ENCODE results near the gene UAP1L1. TPM values are rescaled to one million over a fixed set of nuclear protein-coding genes. Genes with fewer than 3 reads are reported as not detected.

The UAP1L1 gene
- polyA plus RNA-seq, 1 donor (not counting 4 experiments of a cell fraction or from before 2014, with no cell fraction given): 2.7 TPM

DNA sequence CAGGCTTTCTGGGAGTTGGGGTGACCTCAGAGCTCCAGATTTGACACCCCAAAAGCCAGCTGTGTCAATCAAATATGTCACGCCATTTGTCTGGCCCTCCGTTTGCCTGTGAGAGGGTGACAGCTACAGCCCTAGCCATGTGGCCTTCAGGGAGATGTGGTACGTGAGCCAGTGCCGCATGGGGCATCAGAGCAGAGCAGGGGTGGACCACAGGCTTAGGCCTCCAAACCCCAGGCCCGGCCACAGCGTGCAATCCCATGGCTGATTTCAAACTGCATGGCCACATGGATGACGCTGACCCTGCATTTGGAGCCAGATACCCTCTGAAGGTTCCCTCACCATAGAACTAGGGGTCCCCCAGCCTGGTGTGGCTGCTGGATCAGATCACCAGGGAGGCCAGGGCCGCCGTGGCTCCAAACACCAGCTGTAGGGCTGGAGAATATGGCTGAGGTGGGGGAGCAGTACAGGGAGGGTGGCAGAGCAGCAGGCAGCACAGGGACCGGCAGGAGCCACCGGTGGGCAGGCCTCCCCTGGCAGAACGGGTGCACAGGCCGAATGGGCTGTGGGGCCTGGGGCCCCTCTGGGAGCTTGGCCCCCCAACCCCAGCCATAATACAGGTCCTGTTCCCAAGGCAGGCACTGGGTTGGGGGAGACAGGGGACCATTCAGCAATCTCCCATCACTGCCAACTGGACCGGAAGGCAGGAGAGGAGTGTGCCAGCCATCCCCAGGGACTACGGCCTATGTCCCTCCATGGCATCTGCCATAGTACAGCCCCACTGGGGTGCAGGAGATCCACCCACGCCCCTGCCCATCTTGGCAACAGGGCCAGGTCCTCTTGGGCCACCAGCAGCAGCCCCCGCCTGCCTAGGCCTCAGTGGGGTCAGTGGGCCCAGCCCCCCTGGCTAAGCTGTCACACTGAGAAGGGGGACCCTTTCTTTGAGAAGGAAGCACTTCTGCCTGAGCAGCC, 8.5 kb upstream of the UAP1L1 start:
- dilution Hi-C loops (cut with MboI; ENCODE audit: extremely low pct_ligation_motif_present, low sequenced_read_pairs): no loop called here
- no peak for FAIRE-seq

DNA sequence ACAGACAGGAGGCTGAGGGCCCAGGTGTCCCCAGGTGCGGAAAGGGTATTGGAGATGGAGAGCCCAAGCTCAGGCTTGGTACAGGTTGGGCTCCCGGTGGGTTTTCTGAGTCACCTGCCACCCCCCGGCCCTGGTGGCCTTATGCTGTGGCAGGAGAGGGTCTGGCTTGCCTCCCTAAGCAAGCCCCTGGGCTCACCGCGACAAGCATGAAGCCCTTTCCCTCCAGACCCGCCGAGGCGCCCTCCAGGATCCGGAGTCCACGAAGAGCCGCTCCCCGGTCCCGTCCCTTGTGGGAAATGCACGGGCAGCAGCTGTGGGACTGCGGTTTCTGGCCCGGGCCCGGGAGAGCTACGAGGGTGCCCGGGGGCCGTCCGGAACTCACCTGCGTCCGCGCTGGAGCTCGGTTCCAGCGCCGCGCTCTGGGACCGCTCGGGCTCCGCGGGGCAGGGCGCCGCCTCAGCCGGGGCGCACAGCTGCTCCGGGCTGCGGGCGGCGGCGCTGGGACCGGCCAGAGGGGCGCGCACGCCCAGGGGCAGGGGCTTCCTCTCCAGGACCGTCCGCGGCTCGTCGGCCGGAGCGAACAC, 7.7 kb upstream of the UAP1L1 start:
- TF ChIP-seq, protein P1, sequence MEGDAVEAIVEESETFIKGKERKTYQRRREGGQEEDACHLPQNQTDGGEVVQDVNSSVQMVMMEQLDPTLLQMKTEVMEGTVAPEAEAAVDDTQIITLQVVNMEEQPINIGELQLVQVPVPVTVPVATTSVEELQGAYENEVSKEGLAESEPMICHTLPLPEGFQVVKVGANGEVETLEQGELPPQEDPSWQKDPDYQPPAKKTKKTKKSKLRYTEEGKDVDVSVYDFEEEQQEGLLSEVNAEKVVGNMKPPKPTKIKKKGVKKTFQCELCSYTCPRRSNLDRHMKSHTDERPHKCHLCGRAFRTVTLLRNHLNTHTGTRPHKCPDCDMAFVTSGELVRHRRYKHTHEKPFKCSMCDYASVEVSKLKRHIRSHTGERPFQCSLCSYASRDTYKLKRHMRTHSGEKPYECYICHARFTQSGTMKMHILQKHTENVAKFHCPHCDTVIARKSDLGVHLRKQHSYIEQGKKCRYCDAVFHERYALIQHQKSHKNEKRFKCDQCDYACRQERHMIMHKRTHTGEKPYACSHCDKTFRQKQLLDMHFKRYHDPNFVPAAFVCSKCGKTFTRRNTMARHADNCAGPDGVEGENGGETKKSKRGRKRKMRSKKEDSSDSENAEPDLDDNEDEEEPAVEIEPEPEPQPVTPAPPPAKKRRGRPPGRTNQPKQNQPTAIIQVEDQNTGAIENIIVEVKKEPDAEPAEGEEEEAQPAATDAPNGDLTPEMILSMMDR (optimal IDR thresholded peaks at IDR 0.05 in 1 of 3, IDR thresholded peaks at IDR 0.05 in 1 of 3, conservative IDR thresholded peaks at IDR 0.05 in 1 of 3; ENCODE audit: extremely low read depth in 1 of 3, insufficient read depth in 2 of 3, low read length in 3 of 3): no peak
- TF ChIP-seq EZH2 (IDR thresholded peaks at IDR 0.05; ENCODE audit: low read length): no peak
- Histone ChIP-seq H3K4me3 (ENCODE audit: control insufficient read depth in 2 of 3, extremely low read depth in 1 of 3, insufficient read depth in 2 of 3, low read depth in 1 of 3, low read length in 3 of 3) (peak overlapping the region in 2 of 3 experiments; percentile 17 to 32), H3K4me1 (ENCODE audit: control insufficient read depth, extremely low read depth, insufficient read depth, low read length) (peaks cover 10% of the 10 kb centered on the region), H3K9me3 (ENCODE audit: control insufficient read depth, low read depth, low read length) (no peaks in the 10 kb centered on the region), H3K9me1 (ENCODE audit: control insufficient read depth, extremely low read depth, insufficient read depth, low read length) (no peaks in the 10 kb centered on the region), H4K20me1 (ENCODE audit: control insufficient read depth, extremely low read depth, insufficient read depth, low read length) (no peaks in the 10 kb centered on the region), H2AFZ (ENCODE audit: control insufficient read depth, low read length) (no peak overlapping the region), H3K4me2 (ENCODE audit: control insufficient read depth, extremely low read depth, insufficient read depth, low read depth, low read length) (peak overlapping the region; percentile 70), H3K27me3 (ENCODE audit: control insufficient read depth, extremely low read depth, insufficient read depth, low read length) (no peaks in the 10 kb centered on the region), H3K79me2 (ENCODE audit: control insufficient read depth, insufficient read depth, low read length) (no peaks in the 10 kb centered on the region), H3K9ac (ENCODE audit: control insufficient read depth, extremely low read depth, insufficient read depth, low read length) (no peak overlapping the region), H3K27ac (ENCODE audit: control insufficient read depth, insufficient read depth, low read length) (no peak overlapping the region), H3K36me3 (ENCODE audit: control insufficient read depth in 2 of 2, extremely low read depth in 1 of 2, insufficient read depth in 2 of 2, low read length in 2 of 2) (no peaks in the 10 kb centered on the region)
- dilution Hi-C loops (cut with MboI; ENCODE audit: extremely low pct_ligation_motif_present, low sequenced_read_pairs): no loop called here
- DNase-seq (ENCODE audit: low read depth, low spot score) (no peak), FAIRE-seq (no peak)

More for the DNA sequence above, 8.5 kb upstream of the UAP1L1 start:
- Histone ChIP-seq H3K27ac (ENCODE audit: control insufficient read depth, insufficient read depth, low read length) (no peak overlapping the region), H3K27me3 (ENCODE audit: control insufficient read depth, extremely low read depth, insufficient read depth, low read length) (no peaks in the 10 kb centered on the region), H2AFZ (ENCODE audit: control insufficient read depth, low read length) (no peak overlapping the region), H3K36me3 (ENCODE audit: control insufficient read depth in 2 of 2, extremely low read depth in 1 of 2, insufficient read depth in 2 of 2, low read length in 2 of 2) (no peaks in the 10 kb centered on the region), H3K4me2 (ENCODE audit: control insufficient read depth, extremely low read depth, insufficient read depth, low read depth, low read length) (peak overlapping the region; percentile 70), H3K9ac (ENCODE audit: control insufficient read depth, extremely low read depth, insufficient read depth, low read length) (no peak overlapping the region), H3K9me3 (ENCODE audit: control insufficient read depth, low read depth, low read length) (no peaks in the 10 kb centered on the region), H4K20me1 (ENCODE audit: control insufficient read depth, extremely low read depth, insufficient read depth, low read length) (no peaks in the 10 kb centered on the region), H3K9me1 (ENCODE audit: control insufficient read depth, extremely low read depth, insufficient read depth, low read length) (no peaks in the 10 kb centered on the region), H3K4me1 (ENCODE audit: control insufficient read depth, extremely low read depth, insufficient read depth, low read length) (peaks cover 10% of the 10 kb centered on the region), H3K4me3 (ENCODE audit: control insufficient read depth in 2 of 3, extremely low read depth in 1 of 3, insufficient read depth in 2 of 3, low read depth in 1 of 3, low read length in 3 of 3) (no peak overlapping the region), H3K79me2 (ENCODE audit: control insufficient read depth, insufficient read depth, low read length) (no peaks in the 10 kb centered on the region)
- no peak for TF ChIP-seq EZH2 (IDR thresholded peaks at IDR 0.05; ENCODE audit: low read length)
- TF ChIP-seq, protein P1 (optimal IDR thresholded peaks at IDR 0.05 in 1 of 3, IDR thresholded peaks at IDR 0.05 in 1 of 3, conservative IDR thresholded peaks at IDR 0.05 in 1 of 3; ENCODE audit: extremely low read depth in 1 of 3, insufficient read depth in 2 of 3, low read length in 3 of 3): no peak
- no peak for DNase-seq (ENCODE audit: low read depth, low spot score)

Data from keratinocyte (primary cell).